ENCODE results near the gene LIN37. TPM values are rescaled to one million over a fixed set of nuclear protein-coding genes. Genes with fewer than 3 reads are reported as not detected.
A peak's percentile ranks its signal among the peaks of the same experiment; 100 is the strongest.

LIN37 gene
- total and polyA plus RNA-seq, 2 donors (not counting 3 experiments of a cell fraction or from before 2014, with no cell fraction given), result 11.3 to 21.4 TPM

DNA sequence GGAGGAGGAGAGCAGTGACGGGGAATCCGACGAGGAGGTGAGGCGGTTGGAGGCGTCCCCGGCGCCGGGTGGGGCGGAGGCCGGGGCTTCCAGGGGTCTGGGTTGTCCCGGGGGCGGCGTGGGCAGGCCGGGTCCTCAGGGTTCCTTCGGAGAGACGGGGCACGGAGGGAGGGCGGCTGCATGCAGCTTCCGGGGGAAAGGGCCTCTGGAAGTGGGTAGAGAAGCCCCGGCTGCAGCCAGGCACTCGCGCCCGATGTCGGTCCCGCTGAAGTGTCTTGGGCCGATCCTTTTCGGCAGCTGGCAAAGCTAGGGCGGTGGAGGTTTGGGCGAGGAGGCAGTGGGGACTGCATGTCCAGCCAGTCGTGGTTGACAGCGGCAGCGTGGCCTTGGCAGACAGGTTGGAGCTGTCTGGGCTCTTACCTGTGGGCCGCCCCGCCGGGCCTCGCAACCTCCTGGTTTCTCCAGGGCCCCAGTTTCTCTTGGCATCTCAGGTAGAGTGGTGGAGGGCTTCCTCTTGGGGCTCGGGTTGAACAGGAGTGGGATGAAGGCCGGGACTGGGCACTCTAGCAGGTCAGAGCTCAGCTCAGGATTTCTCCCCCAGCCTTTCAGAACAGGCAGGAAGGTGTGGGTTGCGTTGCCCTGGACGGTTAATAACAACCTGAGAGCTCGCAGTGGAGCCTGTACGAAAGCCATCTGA, 29.9 kb upstream of the LIN37 start:
- Histone ChIP-seq H3K9ac (replicated peaks; ENCODE audit: extremely low read depth, insufficient read depth, low read length) (peak overlapping the region; percentile 62), H4K20me1 (replicated peaks; ENCODE audit: control insufficient read depth, extremely low read depth, insufficient read depth, low read length) (no peaks in the 10 kb centered on the region), H2AFZ (ENCODE audit: low read depth, low read length) (no peak overlapping the region), H3K4me1 (ENCODE audit: control insufficient read depth, extremely low read depth, insufficient read depth, low read length) (peaks cover 17% of the 10 kb centered on the region), H3K4me3 (replicated peaks in 1 of 3; ENCODE audit: insufficient read depth in 1 of 3, low read depth in 1 of 3, low read length in 3 of 3) (peak overlapping the region; percentile 57 to 64 (median 57)), H3K27me3 (ENCODE audit: control insufficient read depth in 2 of 2, insufficient read depth in 2 of 2, low read length in 2 of 2) (no peaks in the 10 kb centered on the region), H3K79me2 (ENCODE audit: control insufficient read depth, insufficient read depth, low read length) (peaks cover 30% of the 10 kb centered on the region), H3K9me1 (replicated peaks; ENCODE audit: control insufficient read depth, extremely low read depth, insufficient read depth, low read length) (no peaks in the 10 kb centered on the region), H3K4me2 (ENCODE audit: insufficient read depth, low read length) (peak overlapping the region; percentile 44), H3K36me3 (ENCODE audit: control insufficient read depth in 2 of 2, extremely low read depth in 1 of 2, insufficient read depth in 2 of 2, low read length in 2 of 2) (peaks cover 6 to 24% of the 10 kb centered on the region in 2 experiments), H3K27ac (ENCODE audit: insufficient read depth, low read depth, low read length) (no peak overlapping the region), H3K9me3 (replicated peaks; ENCODE audit: control insufficient read depth, insufficient read depth, low read length) (no peaks in the 10 kb centered on the region)
- dilution Hi-C loops (cut with MboI; ENCODE audit: extremely low pct_ligation_motif_present, low sequenced_read_pairs) (no loop called here), intact Hi-C loops (cut with micrococcal nuclease) (no loop called here)
- ChIA-PET CTCF (interaction anchor here (0.5 to 1.8 kb wide), 5 partner anchors 16 to 362 kb away, joined by 3 to 7 read pairs (median 3); partner anchors contain the start of genes LIN37, PSENEN and U2AF1L4), POLR2A (no interaction called here)
- TF ChIP-seq POLR2AphosphoS5 (IDR thresholded peaks at IDR 0.05; ENCODE audit: insufficient read depth, low read depth, low read length) (no peak), JUN (IDR thresholded peaks at IDR 0.05; ENCODE audit: borderline replicate concordance, insufficient read depth, insufficient read length, low read depth) (no peak), EZH2 (IDR thresholded peaks at IDR 0.05; ENCODE audit: borderline replicate concordance, low read depth, low read length, severe bottlenecking) (no peak), MYC (IDR thresholded peaks at IDR 0.05; ENCODE audit: low read depth, low read length) (no peak), POLR2A (IDR thresholded peaks at IDR 0.05; ENCODE audit: low read depth, low read length) (no peak), FOS (IDR thresholded peaks at IDR 0.05; ENCODE audit: borderline replicate concordance, insufficient read depth, low read length) (no peak), GATA2 (IDR thresholded peaks at IDR 0.05; ENCODE audit: insufficient read depth, insufficient read length, low read depth, low read length) (no peak)
- TF ChIP-seq, protein P1, sequence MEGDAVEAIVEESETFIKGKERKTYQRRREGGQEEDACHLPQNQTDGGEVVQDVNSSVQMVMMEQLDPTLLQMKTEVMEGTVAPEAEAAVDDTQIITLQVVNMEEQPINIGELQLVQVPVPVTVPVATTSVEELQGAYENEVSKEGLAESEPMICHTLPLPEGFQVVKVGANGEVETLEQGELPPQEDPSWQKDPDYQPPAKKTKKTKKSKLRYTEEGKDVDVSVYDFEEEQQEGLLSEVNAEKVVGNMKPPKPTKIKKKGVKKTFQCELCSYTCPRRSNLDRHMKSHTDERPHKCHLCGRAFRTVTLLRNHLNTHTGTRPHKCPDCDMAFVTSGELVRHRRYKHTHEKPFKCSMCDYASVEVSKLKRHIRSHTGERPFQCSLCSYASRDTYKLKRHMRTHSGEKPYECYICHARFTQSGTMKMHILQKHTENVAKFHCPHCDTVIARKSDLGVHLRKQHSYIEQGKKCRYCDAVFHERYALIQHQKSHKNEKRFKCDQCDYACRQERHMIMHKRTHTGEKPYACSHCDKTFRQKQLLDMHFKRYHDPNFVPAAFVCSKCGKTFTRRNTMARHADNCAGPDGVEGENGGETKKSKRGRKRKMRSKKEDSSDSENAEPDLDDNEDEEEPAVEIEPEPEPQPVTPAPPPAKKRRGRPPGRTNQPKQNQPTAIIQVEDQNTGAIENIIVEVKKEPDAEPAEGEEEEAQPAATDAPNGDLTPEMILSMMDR (IDR thresholded peaks at IDR 0.05; ENCODE audit: extremely low read depth in 1 of 2, insufficient read depth in 1 of 2, low read depth in 1 of 2, low read length in 2 of 2), result no peak
- TF ChIP-seq, protein P2, sequence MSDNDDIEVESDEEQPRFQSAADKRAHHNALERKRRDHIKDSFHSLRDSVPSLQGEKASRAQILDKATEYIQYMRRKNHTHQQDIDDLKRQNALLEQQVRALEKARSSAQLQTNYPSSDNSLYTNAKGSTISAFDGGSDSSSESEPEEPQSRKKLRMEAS (IDR thresholded peaks at IDR 0.05; ENCODE audit: insufficient read depth, insufficient read length), result no peak
- TSS peak; percentile 18 for BruUV-seq (replicated peaks)
- peak; percentile 67 for FAIRE-seq
- peak; percentile 25 for DNase-seq (ENCODE audit: low read depth, low spot score)

Data from endothelial cell of umbilical vein (primary cell).